Spleen (tissue), 11 donors: ENCODE measurements around the gene DGKE. TPM values are rescaled to one million over a fixed set of nuclear protein-coding genes. Genes with fewer than 3 reads are reported as not detected.

Source experiments
- DNase-seq: peaks from one replicate; pipeline ENCODE4 v3.0.0-alpha.2; 2020
- H3K27ac ChIP-seq, 8 donors: fragments of 200-600 bp; sonication (generic) in 7 of 8; 1 replicate in 4 of 8; 2 replicates in 4 of 8; pipeline versions ENCODE4 v1.5.0 to v1.8.0; 2016 to 2021; ENCODE audit warnings: inconsistent platforms in 4 of 8, mild to moderate bottlenecking in 4 of 8, moderate library complexity in 1 of 8
- H3K27me3 ChIP-seq, 7 donors: fragments of 200-600 bp; sonication (generic) in 6 of 7; replicated peaks in 1 of 7; 1 replicate in 4 of 7; 2 replicates in 3 of 7; pipeline versions ENCODE4 v1.5.0 to v1.8.0; 2016 to 2021; ENCODE audit warnings: inconsistent platforms in 3 of 7, mild to moderate bottlenecking in 1 of 7
- H3K36me3 ChIP-seq, 6 donors: fragments of 200-600 bp; sonication (generic) in 5 of 6; 1 replicate in 4 of 6; 2 replicates in 2 of 6; pipeline versions ENCODE4 v1.5.0 to v1.8.0; 2016 to 2021; ENCODE audit warnings: inconsistent platforms in 2 of 6
- H3K4me1 ChIP-seq, 6 donors: fragments of 200-600 bp; sonication (generic) in 5 of 6; 1 replicate in 3 of 6; 2 replicates in 3 of 6; pipeline versions ENCODE4 v1.5.0 to v1.8.0; 2016 to 2021; ENCODE audit warnings: inconsistent platforms in 3 of 6
- H3K4me3 ChIP-seq, 8 donors: fragments of 200-600 bp; sonication (generic) in 7 of 8; 1 replicate in 4 of 8; 2 replicates in 4 of 8; pipeline versions ENCODE4 v1.5.0 to v1.8.0; 2016 to 2021; ENCODE audit warnings: inconsistent platforms in 4 of 8, mild to moderate bottlenecking in 4 of 8, moderate library complexity in 2 of 8
- H3K9me3 ChIP-seq, 8 donors: fragments of 200-600 bp; sonication (generic) in 7 of 8; 1 replicate in 4 of 8; 2 replicates in 4 of 8; pipeline versions ENCODE4 v1.5.0 to v1.8.0; 2016 to 2021; ENCODE audit warnings: inconsistent platforms in 4 of 8
- POLR2A ChIP-seq, 3 donors: fragments of 450-650 bp; IDR thresholded peaks; one replicate each; pipeline ENCODE4 v1.5.1; 2017; ENCODE audit warnings: antibody characterized with exemption in 3 of 3, mild to moderate bottlenecking in 1 of 3
- POLR2AphosphoS5 ChIP-seq, 3 donors: sonication (generic); formaldehyde crosslinking; IDR thresholded peaks; one replicate each; pipeline ENCODE4 v1.5.1; 2017; ENCODE audit warnings: antibody characterized with exemption in 3 of 3
- WGBS, 5 donors: extraction: QIAGEN DNeasy Blood & Tissue Kit in 3 of 5; methylation state at CpG; one replicate each; pipeline versions ENCODE4 v1.1.5 to v1.1.7; 2013 to 2018; 5-methylcytosine and 5-hydroxymethylcytosine counted together
- intact Hi-C: fragments of 100-400 bp; cut with DNase I; formaldehyde crosslinking; loops from one replicate; pipeline ENCODE4 v1.15.0; 2023; ENCODE audit warnings: low total_unique reads
- polyA plus RNA-seq, 3 donors: library from polyadenylated mRNA; stranded (reverse); fragments of 200-250 nt; gene quantifications; one replicate each; pipeline ENCODE4 v1.2.1, GENCODE V29; 2013
- total RNA-seq, 7 donors: library from RNA; depleted of rRNA in 3 of 7; stranded (reverse); fragments of >200 nt in 3 of 7; fragmentation: NEBNext Ultra II Directional in 4 of 7; extraction: Animal tissue kit (Norgen Biotek cat#: 25700) in 4 of 7; gene quantifications; one replicate each; pipeline versions ENCODE4 v1.1.0 to v1.2.1, GENCODE V29; 2016 to 2021
- TF ChIP-seq, protein P1 (sequence below), 11 experiments: fragments of 200-600 bp in 7 of 11; fragments of 450-650 bp in 4 of 11; sonication (generic) in 4 of 11; IDR thresholded peaks in 8 of 11; conservative IDR thresholded peaks in 3 of 11; 1 replicate in 7 of 11; 2 replicates in 4 of 11; pipeline versions ENCODE4 v1.4.0 to v1.8.0; 2016 to 2021; ENCODE audit warnings: antibody characterized with exemption in 11 of 11, inconsistent platforms in 4 of 11, mild to moderate bottlenecking in 1 of 11
- donor health status: healthy with polysubstance abuse.
- donor health status: DM: no; HTN: no; CAD: no; lungs with moderate emphysema.
- donor health status: DM: no; HTN: no; CAD: no.
- donor health status: Bipolar disorder and iron deficiency.
- donor health status: healthy.
- donor health status: DM: no; HTN: no; CAD: no.
- donor health status: DM: yes; HTN: yes; CAD: no.

DGKE gene
- total and polyA plus RNA-seq, 10 donors = 2.3 to 37.3 (median 22.2) TPM

DNA sequence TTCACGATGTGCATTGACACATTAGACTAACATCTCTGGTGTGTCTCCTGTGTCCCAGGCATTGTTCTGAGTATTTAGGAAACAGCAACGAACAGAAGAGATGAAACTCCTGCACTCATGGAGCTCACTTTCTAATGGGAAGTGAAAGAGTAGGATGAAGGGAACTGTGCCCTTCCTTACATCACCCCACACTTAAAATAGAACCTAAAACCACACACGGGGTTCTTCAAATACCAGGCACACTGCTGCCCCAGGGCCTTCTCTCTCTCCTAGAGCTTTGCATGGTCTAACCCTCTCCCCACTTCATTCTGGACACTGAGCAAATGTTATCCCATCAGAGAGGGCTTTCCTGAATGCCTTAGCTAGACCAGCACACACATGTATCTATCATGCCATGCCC lies 46.2 kb downstream of the DGKE start:
- 49 to 66% (median 58%) methylated on average over 3 of the region's 3 CpGs for WGBS, 5 donors
- H3K27me3 ChIP-seq = no peaks in the 10 kb centered on the region
- TF ChIP-seq POLR2AphosphoS5 (IDR thresholded peaks at IDR 0.05) (no peak), POLR2A (IDR thresholded peaks at IDR 0.05) (no peak)
- TF ChIP-seq, protein P1, sequence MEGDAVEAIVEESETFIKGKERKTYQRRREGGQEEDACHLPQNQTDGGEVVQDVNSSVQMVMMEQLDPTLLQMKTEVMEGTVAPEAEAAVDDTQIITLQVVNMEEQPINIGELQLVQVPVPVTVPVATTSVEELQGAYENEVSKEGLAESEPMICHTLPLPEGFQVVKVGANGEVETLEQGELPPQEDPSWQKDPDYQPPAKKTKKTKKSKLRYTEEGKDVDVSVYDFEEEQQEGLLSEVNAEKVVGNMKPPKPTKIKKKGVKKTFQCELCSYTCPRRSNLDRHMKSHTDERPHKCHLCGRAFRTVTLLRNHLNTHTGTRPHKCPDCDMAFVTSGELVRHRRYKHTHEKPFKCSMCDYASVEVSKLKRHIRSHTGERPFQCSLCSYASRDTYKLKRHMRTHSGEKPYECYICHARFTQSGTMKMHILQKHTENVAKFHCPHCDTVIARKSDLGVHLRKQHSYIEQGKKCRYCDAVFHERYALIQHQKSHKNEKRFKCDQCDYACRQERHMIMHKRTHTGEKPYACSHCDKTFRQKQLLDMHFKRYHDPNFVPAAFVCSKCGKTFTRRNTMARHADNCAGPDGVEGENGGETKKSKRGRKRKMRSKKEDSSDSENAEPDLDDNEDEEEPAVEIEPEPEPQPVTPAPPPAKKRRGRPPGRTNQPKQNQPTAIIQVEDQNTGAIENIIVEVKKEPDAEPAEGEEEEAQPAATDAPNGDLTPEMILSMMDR (IDR thresholded peaks at IDR 0.05 in 8 of 11, conservative IDR thresholded peaks at IDR 0.05 in 3 of 11) = no peak
- no peak for DNase-seq
- H3K4me3 ChIP-seq = no peak overlapping the region
- peaks cover 0 to 17% (median 0%) of the 10 kb centered on the region in 6 donors for H3K36me3 ChIP-seq
- H3K4me1 ChIP-seq = peaks cover 0 to 16% (median 3%) of the 10 kb centered on the region in 6 donors
- H3K9me3 ChIP-seq = no peaks in the 10 kb centered on the region
- intact Hi-C loops = no loop called here
- no peak overlapping the region for H3K27ac ChIP-seq

DNA sequence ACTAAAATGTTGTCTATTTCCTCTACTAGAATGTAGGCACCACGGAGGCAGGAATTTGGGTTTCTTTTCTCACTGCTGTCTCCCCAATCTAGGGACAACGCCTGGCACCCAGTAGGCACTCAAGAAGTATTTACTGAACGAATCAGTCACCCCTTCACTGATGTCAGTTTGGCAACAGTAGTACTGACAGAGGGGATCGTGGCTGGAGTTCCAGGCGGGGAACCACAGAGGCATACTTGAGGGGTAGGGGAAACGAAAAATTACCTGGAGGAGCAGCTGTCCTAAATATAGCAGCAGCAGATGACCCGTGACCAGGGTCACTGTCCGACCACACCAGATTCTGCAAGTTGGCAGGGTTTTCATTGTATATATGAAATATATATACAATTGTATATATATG lies 46.6 kb downstream of the DGKE start:
- peaks cover 0 to 20% (median 3%) of the 10 kb centered on the region in 6 donors for H3K4me1 ChIP-seq
- WGBS, 5 donors = 80 to 84% (median 82%) methylated on average over 8 of the region's 8 CpGs
- intact Hi-C loops = no loop called here
- DNase-seq = no peak
- H3K27me3 ChIP-seq = no peaks in the 10 kb centered on the region
- H3K36me3 ChIP-seq = peaks cover 0 to 19% (median 0%) of the 10 kb centered on the region in 6 donors
- no peak for TF ChIP-seq POLR2AphosphoS5 (IDR thresholded peaks at IDR 0.05)
- TF ChIP-seq, protein P1 (IDR thresholded peaks at IDR 0.05 in 8 of 11, conservative IDR thresholded peaks at IDR 0.05 in 3 of 11) = no peak
- no peak for TF ChIP-seq POLR2A (IDR thresholded peaks at IDR 0.05)
- H3K27ac ChIP-seq = no peak overlapping the region
- no peak overlapping the region for H3K4me3 ChIP-seq
- no peaks in the 10 kb centered on the region for H3K9me3 ChIP-seq

DNA sequence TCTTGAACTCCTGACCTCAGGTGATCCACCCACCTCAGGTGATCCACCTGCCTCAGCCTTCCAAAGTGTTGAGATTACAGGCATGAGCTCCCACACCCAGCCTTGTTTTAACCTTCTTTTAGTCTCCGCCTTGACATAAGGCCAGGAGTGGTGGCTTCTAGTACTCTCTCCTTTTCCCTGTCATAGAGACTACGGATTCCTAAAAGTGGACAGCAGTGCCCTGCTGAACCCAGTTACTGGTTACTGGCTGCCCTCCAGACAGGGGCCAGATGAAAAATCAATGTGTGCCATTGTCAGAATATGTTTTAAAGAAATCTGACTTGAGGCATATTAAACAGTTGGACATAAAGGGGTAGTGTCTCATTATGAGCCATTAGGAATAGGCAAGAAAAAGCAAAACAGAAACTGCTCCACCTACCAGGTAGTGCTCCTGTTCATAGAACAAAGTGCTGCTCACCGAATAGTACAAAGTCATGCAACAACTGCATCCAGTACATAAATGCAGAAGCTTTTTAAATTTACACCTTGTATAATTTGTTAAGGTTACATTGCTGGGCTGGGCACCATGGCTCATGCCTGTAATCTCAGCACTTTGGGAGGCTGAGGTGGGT lies 47.8 kb downstream of the DGKE start:
- intact Hi-C loops = no loop called here
- WGBS, 5 donors = 92 to 97% (median 94%) methylated on average over 3 of the region's 3 CpGs
- no peak overlapping the region for H3K4me3 ChIP-seq
- no peaks in the 10 kb centered on the region for H3K27me3 ChIP-seq
- H3K27ac ChIP-seq = no peak overlapping the region
- H3K4me1 ChIP-seq = peaks cover 0 to 29% (median 9%) of the 10 kb centered on the region in 6 donors
- H3K9me3 ChIP-seq = no peaks in the 10 kb centered on the region
- no peak for TF ChIP-seq POLR2AphosphoS5 (IDR thresholded peaks at IDR 0.05)
- TF ChIP-seq POLR2A (IDR thresholded peaks at IDR 0.05) = no peak
- TF ChIP-seq, protein P1 (IDR thresholded peaks at IDR 0.05 in 8 of 11, conservative IDR thresholded peaks at IDR 0.05 in 3 of 11) = no peak
- H3K36me3 ChIP-seq = peaks cover 0 to 31% (median 7%) of the 10 kb centered on the region in 6 donors
- DNase-seq = no peak

DNA sequence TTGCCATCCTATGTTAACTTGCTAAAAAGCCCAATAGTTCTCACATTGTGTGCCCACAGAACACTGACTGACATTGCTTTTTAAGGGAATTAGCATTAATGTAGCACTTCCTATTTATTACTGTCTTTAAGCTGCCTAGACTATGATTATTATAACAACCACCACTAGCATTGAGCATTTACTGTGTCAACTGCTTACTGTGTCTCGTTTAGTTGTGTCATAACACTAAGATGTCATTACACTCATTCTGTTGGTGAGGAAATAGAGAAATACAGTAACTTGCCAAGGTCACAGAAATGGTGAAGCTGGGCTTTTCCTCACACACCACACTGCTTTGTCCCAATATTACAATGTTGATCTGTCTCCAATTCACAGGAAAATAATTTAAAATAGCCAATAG lies 49.7 kb downstream of the DGKE start:
- H3K27ac ChIP-seq = peak overlapping the region in 1 of 8 donors; percentile 24

More for the DNA sequence above, 49.7 kb downstream of the DGKE start:
- H3K4me1 ChIP-seq = peaks cover 0 to 29% (median 7%) of the 10 kb centered on the region in 6 donors
- TF ChIP-seq, protein P1 (IDR thresholded peaks at IDR 0.05 in 8 of 11, conservative IDR thresholded peaks at IDR 0.05 in 3 of 11) = no peak
- no peak for DNase-seq
- peaks cover 0 to 49% (median 22%) of the 10 kb centered on the region in 6 donors for H3K36me3 ChIP-seq
- H3K4me3 ChIP-seq = no peak overlapping the region
- H3K9me3 ChIP-seq = peaks cover 0 to 16% (median 13%) of the 10 kb centered on the region in 8 donors
- intact Hi-C loops = no loop called here
- 21 to 53% (median 33%) methylated on average over 1 of the region's 1 CpG for whole genome bisulfite sequencing, 5 donors
- no peaks in the 10 kb centered on the region for H3K27me3 ChIP-seq
